Peyer's patch (tissue), 4 donors: Measurements from ENCODE around the gene MTUS2. TPM values are rescaled to one million over a fixed set of nuclear protein-coding genes. Genes with fewer than 3 reads are reported as not detected.

Source experiments
- DNase-seq, 3 donors: peaks; one replicate each; pipeline ENCODE4 v3.0.0-alpha.2; 2017 to 2019
- H3K27ac ChIP-seq, 4 donors: fragments of 200-600 bp; sonication (generic); one replicate each; pipeline ENCODE4 v1.5.1; 2016 to 2019
- H3K27me3 ChIP-seq, 2 donors: fragments of 200-600 bp; sonication (generic); one replicate each; pipeline ENCODE4 v1.5.1; 2019
- H3K36me3 ChIP-seq, 3 donors: fragments of 200-600 bp; sonication (generic); one replicate each; pipeline ENCODE4 v1.5.1; 2016 to 2019
- H3K4me1 ChIP-seq, 4 donors: fragments of 200-600 bp; sonication (generic); one replicate each; pipeline ENCODE4 v1.5.1; 2016 to 2019
- H3K4me3 ChIP-seq, 4 donors: fragments of 200-600 bp; sonication (generic); 1 replicate in 3 of 4; 2 replicates in 1 of 4; pipeline ENCODE4 v1.5.1; 2016 to 2019; ENCODE audit warnings: mild to moderate bottlenecking in 1 of 4
- H3K9me3 ChIP-seq, 4 donors: fragments of 200-600 bp; sonication (generic); one replicate each; pipeline ENCODE4 v1.5.1; 2016 to 2019; ENCODE audit warnings: mild to moderate bottlenecking in 1 of 4
- CTCF ChIP-seq, 6 experiments: fragments of 450-650 bp in 4 of 6; fragments of 200-600 bp in 2 of 6; sonication (generic) in 1 of 6; IDR thresholded peaks; one replicate each; pipeline ENCODE4 v1.5.1; 2017 to 2019; ENCODE audit warnings: antibody characterized with exemption in 6 of 6, mild to moderate bottlenecking in 3 of 6, moderate library complexity in 1 of 6
- POLR2A ChIP-seq, 2 donors: fragments of 450-650 bp; IDR thresholded peaks; one replicate each; pipeline ENCODE4 v1.5.1; 2017; ENCODE audit warnings: antibody characterized with exemption in 2 of 2, mild to moderate bottlenecking in 2 of 2, moderate library complexity in 2 of 2
- total RNA-seq, 4 donors: library from RNA; depleted of rRNA; stranded (reverse); fragments of >200 nt; gene quantifications; one replicate each; pipeline ENCODE4 v1.1.0, GENCODE V29; 2016

MTUS2 gene
- total RNA-seq, 4 donors from 2014 or later = 0.13 to 0.28 (median 0.18) TPM; not detected in 1

DNA sequence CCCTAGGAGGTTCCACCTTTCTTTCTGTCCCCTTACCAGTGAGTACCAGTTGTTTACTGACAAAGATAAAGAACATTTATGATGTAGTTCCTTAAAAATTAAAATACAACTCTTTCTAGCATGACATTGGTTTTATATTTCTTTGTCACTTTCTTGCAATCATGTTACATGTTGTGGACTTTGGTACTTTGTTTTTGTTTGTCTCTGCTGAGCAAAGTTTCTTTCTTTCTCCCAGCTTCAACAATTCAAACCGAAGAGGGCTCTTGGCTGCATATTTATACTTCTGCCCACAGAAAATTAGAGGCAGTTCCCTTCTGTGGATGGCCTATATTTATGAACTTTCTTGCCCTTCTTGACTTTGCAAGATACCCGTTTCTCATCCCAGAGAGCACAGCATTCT, 201.2 kb downstream of the MTUS2 start:
- no peak overlapping the region for H3K4me3 ChIP-seq
- H3K36me3 ChIP-seq = no peaks in the 10 kb centered on the region
- no peaks in the 10 kb centered on the region for H3K9me3 ChIP-seq
- H3K4me1 ChIP-seq = no peaks in the 10 kb centered on the region
- TF ChIP-seq POLR2A (IDR thresholded peaks at IDR 0.05) (no peak), CTCF (IDR thresholded peaks at IDR 0.05) (no peak)
- no peak overlapping the region for H3K27ac ChIP-seq
- DNase-seq = no peak
- H3K27me3 ChIP-seq = no peaks in the 10 kb centered on the region

- TF ChIP-seq CTCF (IDR thresholded peaks at IDR 0.05) (no peak), POLR2A (IDR thresholded peaks at IDR 0.05) (no peak)
- Histone ChIP-seq H3K27me3 (no peaks in the 10 kb centered on the region), H3K4me1 (no peaks in the 10 kb centered on the region), H3K27ac (no peak overlapping the region), H3K4me3 (no peak overlapping the region), H3K9me3 (no peaks in the 10 kb centered on the region), H3K36me3 (no peaks in the 10 kb centered on the region)
- DNase-seq = no peak
These were observed 201.6 kb downstream of the MTUS2 start for GRCh38 chr13:29021717-29022116.

DNA sequence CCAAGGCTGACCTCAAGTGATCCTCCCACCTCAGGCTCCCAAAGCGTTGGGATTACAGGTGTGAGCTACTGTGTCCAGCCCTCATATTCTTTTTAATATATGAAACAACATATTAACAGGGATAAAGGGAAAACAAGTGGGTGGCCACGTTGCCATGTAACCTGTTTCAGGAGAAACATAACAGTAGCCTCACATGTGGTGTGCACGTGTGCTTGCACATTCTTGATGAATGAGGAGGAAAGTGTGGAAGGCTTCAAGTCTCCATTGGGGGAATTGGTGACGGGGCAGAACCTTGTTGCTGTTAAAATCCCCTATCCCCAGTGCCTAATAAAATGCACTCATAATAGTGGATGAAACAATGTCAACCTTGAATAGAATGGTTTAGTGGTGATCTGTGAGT, 202.3 kb downstream of the MTUS2 start:
- Histone ChIP-seq H3K36me3 (no peaks in the 10 kb centered on the region), H3K4me1 (no peaks in the 10 kb centered on the region), H3K9me3 (no peaks in the 10 kb centered on the region), H3K27ac (no peak overlapping the region), H3K27me3 (no peaks in the 10 kb centered on the region), H3K4me3 (no peak overlapping the region)
- DNase-seq = no peak
- no peak for TF ChIP-seq CTCF (IDR thresholded peaks at IDR 0.05)
- TF ChIP-seq POLR2A (IDR thresholded peaks at IDR 0.05) = no peak

DNA sequence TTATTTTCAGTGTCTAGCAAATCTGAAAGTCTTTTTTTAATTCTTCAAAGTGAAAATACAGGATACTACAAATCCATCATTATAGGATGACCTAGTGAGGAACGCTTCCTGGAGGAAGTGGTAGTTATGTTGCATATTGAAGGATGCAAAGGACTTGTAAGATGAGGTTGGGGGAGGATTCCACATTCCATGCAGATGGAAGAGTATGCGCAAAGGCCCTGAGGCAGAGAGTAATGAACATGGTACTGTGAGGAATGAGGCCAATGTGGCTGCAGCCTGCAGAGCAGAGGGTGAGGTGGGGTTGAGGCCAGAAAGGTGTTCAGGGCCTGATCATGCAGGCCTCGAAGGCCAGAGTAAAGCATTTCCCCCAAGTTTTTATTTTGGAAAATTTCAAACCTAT, 202.8 kb downstream of the MTUS2 start:
- Histone ChIP-seq H3K9me3 (no peaks in the 10 kb centered on the region), H3K4me1 (no peaks in the 10 kb centered on the region), H3K4me3 (no peak overlapping the region), H3K27me3 (no peaks in the 10 kb centered on the region), H3K36me3 (no peaks in the 10 kb centered on the region), H3K27ac (no peak overlapping the region)
- TF ChIP-seq CTCF (IDR thresholded peaks at IDR 0.05) = no peak
- TF ChIP-seq POLR2A (IDR thresholded peaks at IDR 0.05) = no peak
- DNase-seq = no peak

- no peak overlapping the region for H3K27ac ChIP-seq
- H3K36me3 ChIP-seq = no peaks in the 10 kb centered on the region
- H3K4me3 ChIP-seq = no peak overlapping the region
- H3K9me3 ChIP-seq = no peaks in the 10 kb centered on the region
- no peaks in the 10 kb centered on the region for H3K27me3 ChIP-seq
- no peaks in the 10 kb centered on the region for H3K4me1 ChIP-seq
- no peak for DNase-seq
- TF ChIP-seq POLR2A (IDR thresholded peaks at IDR 0.05) (no peak), CTCF (IDR thresholded peaks at IDR 0.05) (no peak)
These were observed 204.6 kb downstream of the MTUS2 start for GRCh38 chr13:29024783-29025182.

DNA sequence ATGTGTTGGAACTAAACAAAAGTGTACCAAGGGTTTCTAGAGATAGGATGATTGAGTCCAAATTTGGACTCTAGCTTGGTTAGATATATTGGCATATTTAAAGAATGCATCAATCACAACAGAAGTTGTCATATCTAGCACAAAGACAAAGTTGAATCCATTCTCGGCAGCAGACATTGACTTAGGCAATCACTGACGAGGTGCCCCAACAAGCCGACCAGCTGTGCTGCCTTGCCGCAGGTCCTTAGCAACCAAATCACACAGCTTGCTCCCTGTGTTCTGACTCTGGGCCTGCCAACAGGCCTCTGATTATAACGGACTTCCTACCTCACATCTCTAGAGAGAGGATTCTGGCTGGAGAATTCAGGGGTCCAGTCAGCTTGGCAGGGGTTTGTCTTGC, 208.7 kb downstream of the MTUS2 start:
- H3K9me3 ChIP-seq = no peaks in the 10 kb centered on the region
- no peak overlapping the region for H3K27ac ChIP-seq
- H3K4me3 ChIP-seq = no peak overlapping the region
- H3K27me3 ChIP-seq = no peaks in the 10 kb centered on the region
- DNase-seq = no peak
- H3K36me3 ChIP-seq = no peaks in the 10 kb centered on the region
- TF ChIP-seq CTCF (IDR thresholded peaks at IDR 0.05) (no peak), POLR2A (IDR thresholded peaks at IDR 0.05) (no peak)
- no peaks in the 10 kb centered on the region for H3K4me1 ChIP-seq
